Loucy (cell line): ENCODE measurements around the gene SLC10A3.

Experiments
- EZH2phosphoT487 ChIP-seq: fragments of 200-600 bp; IDR thresholded peaks from 2 replicates; pipeline ENCODE4 v1.6.1; 2018; ENCODE audit warnings: antibody characterized with exemption, mild to moderate bottlenecking, moderate library complexity, borderline replicate concordance
- TF ChIP-seq, protein P1 (sequence below): fragments of 200-600 bp; sonication (generic); conservative IDR thresholded peaks from 2 replicates; pipeline ENCODE4 v1.5.1; 2014; ENCODE audit warnings: mild to moderate bottlenecking, antibody characterized with exemption, low read length

DNA sequence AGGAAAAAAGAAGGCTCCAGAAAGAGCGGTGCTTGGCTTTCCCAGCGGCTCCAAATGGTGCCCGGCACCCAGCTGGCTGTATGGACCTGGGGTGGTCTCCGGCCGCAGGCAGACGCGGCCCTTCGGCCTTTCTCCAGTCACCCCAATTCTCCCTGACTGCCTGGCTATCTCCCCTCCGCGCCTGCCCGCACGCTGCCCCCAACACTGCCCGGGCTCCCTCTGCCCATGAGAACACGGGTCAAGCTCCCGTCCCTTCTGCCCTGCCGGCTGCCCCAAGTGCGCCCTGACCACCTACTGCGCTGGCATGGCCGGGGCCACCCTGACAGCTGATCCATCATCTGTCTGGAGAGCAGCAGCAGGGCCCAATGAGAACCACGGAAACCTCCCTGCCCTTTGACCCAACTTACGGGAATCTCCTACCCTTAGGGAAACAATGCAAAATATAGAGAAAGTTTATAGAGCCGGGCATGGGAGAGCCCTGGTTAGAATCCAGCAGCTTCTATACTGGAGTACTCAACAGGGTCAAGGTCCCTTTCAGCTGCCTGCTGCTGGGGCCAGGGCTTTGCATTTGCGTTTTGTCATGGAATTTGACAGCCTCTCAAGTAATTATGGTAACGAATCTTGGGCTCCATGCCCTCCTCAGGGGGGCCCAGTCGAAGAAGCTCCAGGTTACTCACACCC, 26.8 kb upstream of the SLC10A3 start:
- TF ChIP-seq, protein P1, sequence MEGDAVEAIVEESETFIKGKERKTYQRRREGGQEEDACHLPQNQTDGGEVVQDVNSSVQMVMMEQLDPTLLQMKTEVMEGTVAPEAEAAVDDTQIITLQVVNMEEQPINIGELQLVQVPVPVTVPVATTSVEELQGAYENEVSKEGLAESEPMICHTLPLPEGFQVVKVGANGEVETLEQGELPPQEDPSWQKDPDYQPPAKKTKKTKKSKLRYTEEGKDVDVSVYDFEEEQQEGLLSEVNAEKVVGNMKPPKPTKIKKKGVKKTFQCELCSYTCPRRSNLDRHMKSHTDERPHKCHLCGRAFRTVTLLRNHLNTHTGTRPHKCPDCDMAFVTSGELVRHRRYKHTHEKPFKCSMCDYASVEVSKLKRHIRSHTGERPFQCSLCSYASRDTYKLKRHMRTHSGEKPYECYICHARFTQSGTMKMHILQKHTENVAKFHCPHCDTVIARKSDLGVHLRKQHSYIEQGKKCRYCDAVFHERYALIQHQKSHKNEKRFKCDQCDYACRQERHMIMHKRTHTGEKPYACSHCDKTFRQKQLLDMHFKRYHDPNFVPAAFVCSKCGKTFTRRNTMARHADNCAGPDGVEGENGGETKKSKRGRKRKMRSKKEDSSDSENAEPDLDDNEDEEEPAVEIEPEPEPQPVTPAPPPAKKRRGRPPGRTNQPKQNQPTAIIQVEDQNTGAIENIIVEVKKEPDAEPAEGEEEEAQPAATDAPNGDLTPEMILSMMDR, result no peak
- TF ChIP-seq EZH2phosphoT487, result no peak
